ENCODE results near the gene FMN1.

FMN1 gene

GRCh38 chr15:33027306-33028035 lies 167.0 kb downstream of the FMN1 start:
- DNase-seq (ENCODE audit: low read depth in 3 of 3, low spot score in 1 of 3): no peak

GRCh38 chr15:33026614-33027013 lies 167.9 kb downstream of the FMN1 start:
- DNase-seq (ENCODE audit: low read depth in 3 of 3, low spot score in 1 of 3): no peak

GRCh38 chr15:33022629-33023028 lies 171.9 kb downstream of the FMN1 start:
- no peak for DNase-seq (ENCODE audit: low read depth in 3 of 3, low spot score in 1 of 3)

- DNase-seq (ENCODE audit: low read depth in 3 of 3, low spot score in 1 of 3): no peak
Measured at GRCh38 chr15:33021806-33022389, 172.6 kb downstream of the FMN1 start.

DNA sequence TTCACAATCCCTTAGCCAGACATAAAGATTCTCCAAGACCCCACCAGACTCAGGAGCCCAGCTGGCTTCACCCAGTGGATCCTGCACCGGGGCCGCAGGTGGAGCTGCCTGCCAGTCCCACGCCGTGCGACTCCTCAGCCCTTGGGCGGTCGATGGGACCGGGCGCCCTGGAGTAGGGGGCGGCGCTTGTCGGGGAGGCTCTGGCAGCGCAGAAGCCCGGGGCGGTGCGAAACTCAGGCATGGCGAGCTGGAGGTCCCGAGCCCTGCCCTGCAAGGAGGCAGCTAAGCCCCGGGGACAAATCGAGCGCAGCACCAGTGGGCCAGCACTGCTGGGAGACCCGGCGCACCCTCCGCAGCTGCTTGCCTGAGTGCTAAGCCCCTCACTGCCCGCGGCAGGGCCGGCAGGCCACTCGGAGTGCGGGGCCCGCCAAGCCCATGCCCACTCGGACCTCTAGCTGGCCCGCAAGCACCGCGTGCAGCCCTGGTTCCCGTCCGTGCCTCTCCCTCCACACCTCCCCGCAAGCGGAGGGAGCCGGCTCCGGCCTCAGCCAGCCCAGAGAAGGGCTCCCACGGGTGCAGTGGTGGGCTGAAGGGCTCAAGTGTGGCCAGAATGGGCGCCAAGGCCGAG lies 175.0 kb downstream of the FMN1 start:
- no peak for DNase-seq (ENCODE audit: low read depth in 3 of 3, low spot score in 1 of 3)

DNA sequence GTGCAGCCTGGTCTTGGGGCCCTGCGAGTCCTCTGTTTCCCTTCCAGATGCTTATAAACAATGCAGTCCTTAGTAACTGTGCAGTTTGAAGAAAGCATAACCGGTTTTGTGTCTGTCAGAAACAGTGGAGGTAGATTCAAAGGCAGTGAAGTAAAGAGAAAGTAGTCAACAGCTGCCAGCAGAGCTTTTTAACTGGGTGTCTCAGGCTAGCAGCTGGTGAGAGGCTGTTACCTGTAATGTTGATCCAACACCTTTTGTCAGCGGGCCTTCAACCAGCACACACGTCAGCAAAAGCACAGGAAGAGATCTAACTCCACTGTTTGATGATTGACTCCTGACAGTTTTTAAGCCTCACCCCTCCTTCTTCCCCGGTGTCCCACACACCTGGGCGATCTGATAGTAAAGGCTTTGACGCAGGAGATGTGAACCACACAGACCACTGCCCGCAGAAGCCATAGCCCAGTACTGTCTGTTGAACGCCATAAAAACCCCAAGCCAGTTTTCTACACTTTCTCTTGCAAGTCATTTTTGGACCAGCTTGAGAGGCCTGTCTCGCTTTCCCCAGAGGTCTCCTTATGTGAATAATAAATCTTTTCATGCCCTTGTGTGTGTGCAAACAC lies 178.0 kb downstream of the FMN1 start:
- DNase-seq (ENCODE audit: low read depth in 3 of 3, low spot score in 1 of 3): no peak

DNA sequence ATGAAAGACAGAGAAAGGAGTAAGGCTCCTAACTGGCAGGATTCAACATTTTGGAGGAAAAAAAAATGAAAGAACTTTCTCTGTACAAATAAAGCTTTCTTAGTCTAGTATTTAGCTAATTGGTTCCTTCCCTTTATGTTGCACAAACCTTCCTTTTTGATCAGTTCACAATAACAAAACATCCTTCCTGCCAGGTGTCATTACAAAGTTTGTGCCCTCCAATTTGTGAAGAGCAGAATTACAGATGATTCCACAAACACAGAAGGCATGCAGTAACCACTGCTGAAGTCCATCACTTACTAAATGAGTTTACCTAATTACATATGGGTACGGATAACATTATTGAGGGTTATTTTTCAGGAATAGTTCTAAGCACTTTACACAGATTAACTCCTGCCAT lies 179.9 kb downstream of the FMN1 start:
- DNase-seq (ENCODE audit: low read depth in 3 of 3, low spot score in 1 of 3): no peak

- DNase-seq (ENCODE audit: low read depth in 3 of 3, low spot score in 1 of 3): no peak
Measured at GRCh38 chr15:33013827-33014445, 180.6 kb downstream of the FMN1 start.

DNA sequence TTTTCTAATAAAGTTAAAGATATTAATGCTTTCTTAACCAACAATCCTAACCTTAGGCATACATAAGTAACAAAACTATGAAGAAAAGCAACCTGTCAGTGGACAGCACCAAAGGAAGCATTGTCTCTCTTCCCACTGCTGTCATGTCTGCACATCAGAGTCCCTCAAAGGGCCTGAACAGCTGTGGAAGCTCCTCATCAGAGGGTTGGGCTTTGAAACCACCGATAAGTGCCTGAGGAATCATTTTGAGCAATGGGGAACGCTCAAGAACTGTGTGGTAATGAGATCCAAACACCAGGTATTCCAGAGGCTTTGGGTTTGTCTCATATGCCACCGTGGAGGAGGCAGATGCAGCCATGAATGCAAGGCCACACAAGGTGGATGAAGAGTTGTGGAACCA lies 182.5 kb downstream of the FMN1 start:
- DNase-seq (ENCODE audit: low read depth in 3 of 3, low spot score in 1 of 3): no peak

DNA sequence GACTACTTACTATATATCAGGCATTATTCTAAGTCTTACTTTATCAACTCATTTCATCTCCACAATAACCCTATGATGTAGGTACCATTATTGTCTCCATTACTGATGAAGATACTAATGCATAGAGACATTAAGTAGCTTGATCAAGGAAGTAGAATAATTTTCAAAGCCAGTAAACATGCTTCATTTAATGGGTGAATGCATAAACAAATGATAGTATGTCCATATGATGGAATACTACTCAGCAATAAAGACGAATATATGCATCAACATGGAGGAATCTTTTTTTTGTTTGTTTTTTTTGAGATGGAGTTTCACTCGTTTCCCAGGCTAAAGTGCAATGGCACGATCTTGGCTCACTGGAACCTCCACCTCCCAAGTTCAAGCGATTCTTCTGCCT lies 184.9 kb downstream of the FMN1 start:
- no peak for DNase-seq (ENCODE audit: low read depth in 3 of 3, low spot score in 1 of 3)

DNA sequence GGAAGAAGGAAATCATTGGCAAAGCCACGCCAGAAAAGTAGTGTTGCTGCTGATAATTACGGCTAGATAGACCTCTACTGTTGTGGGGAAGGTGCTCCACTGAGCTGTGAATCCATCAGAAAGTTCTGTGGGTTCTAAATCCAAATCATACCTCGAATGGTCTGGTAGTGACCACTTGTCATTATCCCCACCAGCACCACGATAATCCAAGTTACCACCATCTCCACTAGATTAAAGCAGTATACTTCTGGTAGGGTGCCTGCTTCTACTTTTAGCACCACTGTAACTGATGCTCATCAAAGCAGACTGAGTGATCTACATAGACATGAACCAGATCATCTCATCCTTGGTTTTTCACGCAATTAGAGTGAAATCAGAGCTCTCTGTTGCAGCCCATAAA lies 185.5 kb downstream of the FMN1 start:
- DNase-seq (ENCODE audit: low read depth in 3 of 3, low spot score in 1 of 3): no peak

GRCh38 chr15:33008284-33008995 lies 186.1 kb downstream of the FMN1 start:
- no peak for DNase-seq (ENCODE audit: low read depth in 3 of 3, low spot score in 1 of 3)

DNA sequence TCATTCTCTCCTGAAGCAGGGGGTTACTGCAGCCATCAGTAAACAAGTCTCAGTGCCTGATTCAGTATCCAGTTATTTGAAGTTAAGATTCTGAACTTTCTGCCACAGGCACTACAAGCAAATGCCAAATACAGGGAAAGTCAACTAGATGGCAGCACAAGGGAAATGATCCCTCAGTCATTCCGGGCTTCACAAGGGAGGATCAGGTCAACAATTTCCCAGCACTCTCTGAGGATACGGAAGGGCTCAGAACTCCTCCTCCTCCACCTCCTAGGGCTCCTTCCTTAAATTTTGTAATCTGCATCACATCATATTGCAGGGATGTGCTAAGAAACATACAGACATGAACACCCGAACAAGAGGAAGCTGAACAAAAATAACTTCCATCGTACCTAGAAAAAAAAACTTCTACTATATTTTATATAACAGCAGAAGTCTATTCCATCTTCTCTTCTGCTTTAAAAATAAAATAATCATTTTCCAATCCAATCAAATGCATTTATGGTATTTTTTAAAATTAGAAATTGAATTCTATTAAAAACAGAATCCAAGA lies 187.1 kb downstream of the FMN1 start:
- no peak for DNase-seq (ENCODE audit: low read depth in 3 of 3, low spot score in 1 of 3)

DNA sequence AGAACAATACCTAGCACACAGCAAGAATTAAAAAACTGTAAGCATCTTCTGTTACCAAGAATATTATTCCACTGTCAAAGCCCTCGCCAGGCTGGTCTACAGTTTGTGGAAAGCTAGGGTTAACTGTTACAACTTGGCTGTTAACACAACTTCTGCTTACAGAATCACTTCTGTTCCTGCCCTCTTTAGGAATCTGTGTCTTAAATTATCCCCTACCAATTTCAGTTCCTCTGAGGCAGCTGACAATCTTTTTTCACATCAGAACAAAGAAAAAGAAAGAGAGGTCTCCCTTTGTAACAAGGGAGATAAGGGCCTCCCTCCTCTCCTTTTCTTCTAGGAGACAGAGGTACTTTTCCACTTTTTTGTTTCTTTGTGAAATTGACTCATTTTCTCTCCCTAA lies 188.9 kb downstream of the FMN1 start:
- DNase-seq (ENCODE audit: low read depth in 3 of 3, low spot score in 1 of 3): no peak

DNA sequence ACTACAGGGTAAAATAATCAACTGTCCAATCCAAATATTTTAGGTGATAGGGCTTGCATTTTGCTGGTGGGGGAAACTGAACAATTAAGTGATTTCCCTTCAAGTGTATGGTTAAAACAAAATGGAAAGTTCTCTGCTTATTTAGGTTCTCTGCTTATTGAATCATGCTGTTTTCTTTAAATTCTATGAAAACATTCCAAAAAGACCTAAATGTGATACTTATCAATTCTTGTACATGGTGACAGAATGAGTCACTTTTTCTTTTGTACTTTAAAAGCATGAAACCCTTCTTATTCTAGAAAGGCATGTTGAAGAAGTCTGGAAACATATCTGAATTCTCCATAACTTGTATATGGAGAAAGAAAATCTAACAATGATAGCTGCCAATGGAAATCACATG lies 192.6 kb downstream of the FMN1 start:
- DNase-seq (ENCODE audit: low read depth in 3 of 3, low spot score in 1 of 3): no peak

DNA sequence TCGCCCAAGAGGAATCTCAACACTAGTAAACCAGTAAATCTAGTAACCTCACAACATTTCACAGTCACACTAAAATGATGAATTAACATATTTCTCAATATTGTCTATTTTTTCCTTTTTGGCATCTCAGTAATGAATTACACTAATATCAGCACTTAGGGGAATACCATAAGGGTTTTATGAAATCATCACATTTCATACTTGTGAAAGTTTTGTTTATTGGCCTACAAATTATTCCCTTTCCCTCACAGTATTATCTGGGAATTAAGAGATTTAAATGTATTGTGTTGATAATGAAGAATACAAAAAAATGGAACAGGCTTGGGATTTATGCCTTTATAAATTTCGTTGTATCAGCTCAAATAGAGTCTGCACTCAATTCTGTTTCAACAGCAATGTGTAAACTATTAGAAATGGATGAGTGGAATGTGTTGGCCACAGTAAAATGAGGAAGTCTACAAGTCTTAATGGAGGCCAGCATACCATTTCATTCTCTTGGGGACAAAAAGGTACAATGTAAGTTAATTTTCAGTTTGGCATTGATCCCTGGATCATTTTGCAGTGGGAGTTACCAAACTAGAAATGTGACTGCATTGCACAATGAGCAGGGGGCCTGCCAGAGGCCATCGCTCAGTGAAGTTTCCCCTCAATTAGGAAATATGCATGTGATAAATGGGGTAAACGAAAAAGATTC lies 195.4 kb downstream of the FMN1 start:
- no peak for DNase-seq (ENCODE audit: low read depth in 3 of 3, low spot score in 1 of 3)

DNA sequence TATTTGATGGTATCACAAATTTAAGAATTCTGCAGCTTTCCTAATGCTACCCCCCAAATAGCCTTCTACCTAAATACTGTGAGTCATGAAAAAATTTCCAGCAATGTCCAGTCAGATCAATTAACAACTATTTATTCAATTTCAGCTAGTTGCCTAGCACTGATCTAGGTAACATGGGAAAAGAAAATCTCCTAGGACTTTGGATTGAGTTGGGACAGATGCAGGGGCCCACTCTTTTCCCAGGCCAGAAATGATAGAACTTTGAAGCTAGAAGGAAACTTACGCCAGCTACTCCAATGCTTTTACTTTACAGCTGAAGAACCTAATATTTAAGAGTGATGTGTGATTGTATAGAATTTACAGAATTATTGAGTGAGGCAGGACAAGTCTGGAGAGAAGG lies 196.3 kb downstream of the FMN1 start:
- no peak for DNase-seq (ENCODE audit: low read depth in 3 of 3, low spot score in 1 of 3)

DNA sequence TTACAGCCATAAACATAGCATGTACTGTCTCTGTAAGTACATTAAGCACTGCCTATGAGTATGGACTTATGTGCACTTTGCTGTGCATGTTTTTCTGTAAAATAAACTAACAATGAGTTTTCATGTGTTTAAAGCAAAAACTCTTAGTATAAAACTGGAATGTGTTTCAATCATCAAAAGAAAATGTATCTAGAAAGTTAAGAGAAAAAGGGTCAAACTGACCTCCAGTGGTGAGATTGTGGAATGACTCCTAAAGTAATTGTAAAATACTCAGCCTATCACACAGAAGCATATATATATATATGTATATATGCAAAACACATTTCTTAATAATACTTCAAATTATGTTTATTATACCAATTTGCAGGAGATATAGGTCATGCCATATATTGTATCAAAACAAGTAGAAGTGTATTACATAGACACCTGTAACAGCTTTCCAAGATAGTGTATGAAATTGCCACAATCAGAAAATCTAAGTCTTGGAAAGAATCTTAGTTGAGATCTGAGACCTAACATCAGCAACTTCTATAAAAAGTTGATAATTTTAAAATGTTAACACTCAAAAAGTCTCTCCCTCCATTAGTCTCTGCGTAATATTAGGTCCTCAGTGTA lies 199.6 kb downstream of the FMN1 start:
- DNase-seq (ENCODE audit: low read depth in 3 of 3, low spot score in 1 of 3): no peak

- DNase-seq (ENCODE audit: low read depth in 3 of 3, low spot score in 1 of 3): no peak
Measured at GRCh38 chr15:32993285-32993684, 201.2 kb downstream of the FMN1 start.

GRCh38 chr15:32991619-32992111 lies 202.8 kb downstream of the FMN1 start:
- no peak for DNase-seq (ENCODE audit: low read depth in 3 of 3, low spot score in 1 of 3)
